Tibial nerve (tissue), 3 donors: ENCODE results near the gene TFAP2D.

Experiments
- CTCF ChIP-seq, 5 experiments: fragments of 200-600 bp in 3 of 5; fragments of 450-650 bp in 2 of 5; sonication (generic) in 3 of 5; IDR thresholded peaks; one replicate each; pipeline ENCODE4 v1.5.1; 2016 to 2019; ENCODE audit warnings: antibody characterized with exemption in 5 of 5, mild to moderate bottlenecking in 3 of 5, moderate library complexity in 2 of 5
- POLR2A ChIP-seq, 2 donors: fragments of 450-650 bp; IDR thresholded peaks; one replicate each; pipeline ENCODE4 v1.6.1; 2017; ENCODE audit warnings: antibody characterized with exemption in 2 of 2, mild to moderate bottlenecking in 2 of 2, moderate library complexity in 2 of 2

GRCh38 chr6:50718566-50718965 is 5.2 kb downstream of the TFAP2D start:
- no peak for TF ChIP-seq CTCF (IDR thresholded peaks at IDR 0.05)
- no peak for TF ChIP-seq POLR2A (IDR thresholded peaks at IDR 0.05)
